ENCODE measurements around the gene RBM43. TPM values are rescaled to one million over a fixed set of nuclear protein-coding genes. Genes with fewer than 3 reads are reported as not detected.

The RBM43 gene
- total RNA-seq, 4 donors from 2014 or later, result 1.0 to 18.5 (median 8.3) TPM

DNA sequence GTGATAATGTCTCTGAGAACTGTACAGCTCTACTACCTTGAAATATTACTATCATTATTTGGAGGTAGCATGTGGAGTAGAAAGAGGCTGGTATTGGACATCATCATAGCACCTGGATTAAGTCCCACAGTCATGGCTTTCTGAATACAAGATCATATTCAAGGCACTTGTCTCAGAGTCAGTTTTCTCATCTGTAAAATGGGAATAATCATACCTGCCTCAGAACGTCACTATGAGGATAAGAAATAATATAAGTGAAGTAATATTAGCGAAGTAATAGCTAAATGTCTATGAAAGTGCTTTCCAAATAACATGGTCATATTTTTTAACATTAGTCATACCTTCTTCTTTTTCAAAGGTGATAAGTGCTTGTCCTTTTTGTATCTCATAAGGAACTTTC is 16.8 kb upstream of the RBM43 start:
- Histone ChIP-seq H3K4me3 (no peak overlapping the region), H3K4me1 (no peaks in the 10 kb centered on the region), H3K27me3 (no peaks in the 10 kb centered on the region), H3K27ac (no peak overlapping the region), H3K36me3 (no peaks in the 10 kb centered on the region), H3K9me3 (no peaks in the 10 kb centered on the region)
- no peak for DNase-seq
- intact Hi-C loops (cut with DNase I; ENCODE audit: low total_unique reads), result no loop called here
- TF ChIP-seq CTCF (IDR thresholded peaks at IDR 0.05), result no peak
- TF ChIP-seq POLR2A (IDR thresholded peaks at IDR 0.05), result no peak

GRCh38 chr2:151277067-151277466 is 15.4 kb upstream of the RBM43 start:
- H3K4me1 ChIP-seq, result no peaks in the 10 kb centered on the region
- no peak overlapping the region for H3K4me3 ChIP-seq
- no peak for TF ChIP-seq POLR2A (IDR thresholded peaks at IDR 0.05)
- no peak for TF ChIP-seq CTCF (IDR thresholded peaks at IDR 0.05)
- H3K36me3 ChIP-seq, result no peaks in the 10 kb centered on the region
- intact Hi-C loops (cut with DNase I; ENCODE audit: low total_unique reads), result no loop called here
- DNase-seq, result no peak
- H3K9me3 ChIP-seq, result no peaks in the 10 kb centered on the region
- H3K27ac ChIP-seq, result no peak overlapping the region
- H3K27me3 ChIP-seq, result no peaks in the 10 kb centered on the region

DNA sequence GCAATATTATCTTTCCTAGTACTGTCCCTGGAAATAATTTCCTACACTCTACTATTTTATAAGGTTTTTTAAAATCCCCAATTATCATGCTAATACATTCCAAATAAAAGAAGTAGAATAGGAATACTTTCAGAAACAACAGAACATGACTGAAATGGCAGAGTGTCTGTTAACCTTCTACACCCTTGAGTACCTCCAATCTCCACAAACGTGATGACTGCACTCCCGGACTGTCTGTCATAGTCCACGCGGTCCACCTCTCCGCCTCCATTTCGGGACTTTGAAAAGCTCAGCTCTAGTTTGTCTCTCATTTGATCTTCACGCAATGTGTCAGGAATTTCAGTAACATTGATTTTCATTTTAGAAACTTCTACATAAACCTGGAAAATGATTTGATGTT is 13.6 kb upstream of the RBM43 start:
- H3K4me1 ChIP-seq, result no peaks in the 10 kb centered on the region
- no peaks in the 10 kb centered on the region for H3K27me3 ChIP-seq
- no peaks in the 10 kb centered on the region for H3K9me3 ChIP-seq
- H3K36me3 ChIP-seq, result no peaks in the 10 kb centered on the region
- DNase-seq, result no peak
- H3K27ac ChIP-seq, result no peak overlapping the region
- no peak overlapping the region for H3K4me3 ChIP-seq
- TF ChIP-seq POLR2A (IDR thresholded peaks at IDR 0.05), result no peak
- no peak for TF ChIP-seq CTCF (IDR thresholded peaks at IDR 0.05)
- intact Hi-C loops (cut with DNase I; ENCODE audit: low total_unique reads), result no loop called here

DNA sequence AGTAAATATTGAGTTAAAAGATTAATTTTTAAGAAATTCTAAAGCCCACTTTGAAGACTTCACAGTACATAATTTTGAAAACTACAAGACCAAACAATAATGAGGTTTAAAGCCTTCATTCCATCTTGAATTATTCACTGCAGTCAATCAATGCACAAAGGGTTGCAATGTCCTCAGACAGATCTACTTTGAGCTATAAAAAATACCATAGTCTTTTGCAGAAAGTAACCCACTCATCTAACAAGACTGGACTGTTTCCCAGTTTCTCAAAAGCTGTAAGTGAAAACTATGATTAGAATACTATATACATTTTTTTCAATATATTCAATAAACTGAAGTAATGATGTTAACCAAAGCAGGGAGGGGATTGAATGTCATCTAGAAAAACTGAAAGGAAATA is 10.2 kb upstream of the RBM43 start:
- TF ChIP-seq POLR2A (IDR thresholded peaks at IDR 0.05), result no peak
- TF ChIP-seq CTCF (IDR thresholded peaks at IDR 0.05), result no peak
- intact Hi-C loops (cut with DNase I; ENCODE audit: low total_unique reads), result no loop called here
- no peaks in the 10 kb centered on the region for H3K9me3 ChIP-seq
- no peak overlapping the region for H3K27ac ChIP-seq
- no peak overlapping the region for H3K4me3 ChIP-seq
- DNase-seq, result no peak
- no peaks in the 10 kb centered on the region for H3K27me3 ChIP-seq
- no peaks in the 10 kb centered on the region for H3K36me3 ChIP-seq
- H3K4me1 ChIP-seq, result no peaks in the 10 kb centered on the region

DNA sequence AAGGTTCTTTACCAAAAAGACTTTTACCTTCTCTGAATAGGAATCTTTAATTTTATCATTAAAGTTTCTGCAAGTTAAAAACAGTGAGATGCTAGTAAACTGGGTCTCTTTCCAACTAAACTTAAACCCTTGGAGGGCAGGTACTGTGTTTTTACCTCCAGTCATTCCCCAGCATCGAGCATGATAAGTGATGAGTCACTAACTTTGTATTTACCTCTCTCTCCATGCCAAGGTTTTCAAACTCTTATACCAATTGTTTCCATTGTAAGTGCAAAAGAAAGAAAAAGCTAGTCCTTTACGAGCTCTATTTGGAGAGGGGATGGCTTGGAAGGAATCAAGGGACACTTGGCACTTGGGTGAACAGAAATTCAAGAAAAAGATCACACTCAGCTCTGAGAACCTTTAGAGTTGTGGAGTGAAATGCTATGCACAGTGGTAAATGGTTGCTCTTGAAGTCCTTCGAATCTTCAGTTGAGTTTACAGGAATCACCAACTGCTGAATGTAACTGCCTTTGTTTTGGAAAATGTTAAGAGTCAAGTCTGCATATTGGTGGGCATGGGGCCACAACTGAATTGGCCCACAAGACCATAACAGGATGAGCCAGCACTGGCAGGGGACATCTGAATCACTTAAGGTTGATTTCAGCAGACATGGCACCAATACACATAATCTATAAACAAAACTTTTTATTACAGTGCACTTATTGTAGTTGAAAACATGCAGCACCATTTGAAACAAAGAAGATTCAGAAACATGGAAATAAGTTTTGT is 8.3 kb upstream of the RBM43 start:
- no peaks in the 10 kb centered on the region for H3K36me3 ChIP-seq
- intact Hi-C loops (cut with DNase I; ENCODE audit: low total_unique reads), result no loop called here
- TF ChIP-seq POLR2A (IDR thresholded peaks at IDR 0.05) (no peak), CTCF (IDR thresholded peaks at IDR 0.05) (no peak)
- H3K4me3 ChIP-seq, result no peak overlapping the region
- no peak for DNase-seq
- H3K9me3 ChIP-seq, result no peaks in the 10 kb centered on the region
- no peak overlapping the region for H3K27ac ChIP-seq
- H3K4me1 ChIP-seq, result no peaks in the 10 kb centered on the region
- no peaks in the 10 kb centered on the region for H3K27me3 ChIP-seq
